Breast epithelium (tissue), 3 donors: ENCODE data around the gene NNAT.

Experiments used
- CTCF ChIP-seq, 3 donors: fragments of 450-650 bp; IDR thresholded peaks; one replicate each; pipeline ENCODE4 v1.5.1; 2016 to 2017; ENCODE audit warnings: antibody characterized with exemption in 3 of 3, mild to moderate bottlenecking in 3 of 3, moderate library complexity in 3 of 3
- POLR2A ChIP-seq: fragments of 450-650 bp; IDR thresholded peaks from one replicate; pipeline ENCODE4 v1.6.1; 2016; ENCODE audit warnings: antibody characterized with exemption, mild to moderate bottlenecking, moderate library complexity
- POLR2AphosphoS5 ChIP-seq, 3 donors: sonication (generic); formaldehyde crosslinking; IDR thresholded peaks; one replicate each; pipeline ENCODE4 v1.6.1; 2017; ENCODE audit warnings: antibody characterized with exemption in 3 of 3

- TF ChIP-seq CTCF (IDR thresholded peaks at IDR 0.05) (no peak), POLR2A (no peak), POLR2AphosphoS5 (IDR thresholded peaks at IDR 0.05) (no peak)
These were observed 14.8 kb upstream of the NNAT start for GRCh38 chr20:37506152-37506725.
